ENCODE data around the gene CD300LD.
"Not testable (repeated sequence)": the region's sequence is repeated elsewhere in the genome, so short reads cannot be mapped to it uniquely, and the experiment has no call there.

CD300LD gene

GRCh38 chr17:74592087-74592990, at the start of gene CD300LD:
Gene CD300LD, minus strand, starts transcription at chr17:74592283. Its CDS starts 81 bp downstream, at chr17:74592202.
- no peak for DNase-seq (ENCODE audit: low read depth)

GRCh38 chr17:74641224-74641957, 49.3 kb upstream of the CD300LD start:
- no peak for DNase-seq (ENCODE audit: low read depth)

- no peak for DNase-seq (ENCODE audit: low read depth)
Measured at GRCh38 chr17:74639704-74640151, 47.6 kb upstream of the CD300LD start.

- DNase-seq (ENCODE audit: low read depth), result no peak
Measured at GRCh38 chr17:74637926-74638325, 45.8 kb upstream of the CD300LD start.

GRCh38 chr17:74637265-74637664, 45.2 kb upstream of the CD300LD start:
- DNase-seq (ENCODE audit: low read depth), result no peak

- not testable (repeated sequence) for DNase-seq (ENCODE audit: low read depth)
Measured at GRCh38 chr17:74636541-74637085, 44.5 kb upstream of the CD300LD start.

GRCh38 chr17:74635418-74635817, 43.3 kb upstream of the CD300LD start:
- DNase-seq (ENCODE audit: low read depth), result no peak

GRCh38 chr17:74633326-74633725, 41.2 kb upstream of the CD300LD start:
- no peak for DNase-seq (ENCODE audit: low read depth)

GRCh38 chr17:74632617-74633016, 40.5 kb upstream of the CD300LD start:
- no peak for DNase-seq (ENCODE audit: low read depth)

- no peak for DNase-seq (ENCODE audit: low read depth)
Measured at GRCh38 chr17:74631468-74632450, 39.7 kb upstream of the CD300LD start.

- not testable (repeated sequence) for DNase-seq (ENCODE audit: low read depth)
Measured at GRCh38 chr17:74630251-74630650, 38.2 kb upstream of the CD300LD start.

- no peak for DNase-seq (ENCODE audit: low read depth)
Measured at GRCh38 chr17:74625661-74626060, 33.6 kb upstream of the CD300LD start.

GRCh38 chr17:74624131-74624530, 32.0 kb upstream of the CD300LD start:
- DNase-seq (ENCODE audit: low read depth), result no peak

GRCh38 chr17:74623693-74624093, 31.6 kb upstream of the CD300LD start, which contains the start of gene CD300E:
Gene CD300E, minus strand, starts transcription at chr17:74623738. Its CDS starts 117 bp downstream, at chr17:74623621.
- DNase-seq (ENCODE audit: low read depth), result no peak

GRCh38 chr17:74619077-74619673, 27.1 kb upstream of the CD300LD start:
- no peak for DNase-seq (ENCODE audit: low read depth)

- no peak for DNase-seq (ENCODE audit: low read depth)
Measured at GRCh38 chr17:74618451-74618850, 26.4 kb upstream of the CD300LD start.

GRCh38 chr17:74616696-74617095, 24.6 kb upstream of the CD300LD start:
- DNase-seq (ENCODE audit: low read depth), result no peak

- DNase-seq (ENCODE audit: low read depth), result no peak
Measured at GRCh38 chr17:74612046-74612445, 20.0 kb upstream of the CD300LD start.

GRCh38 chr17:74610108-74610507, 18.0 kb upstream of the CD300LD start:
- DNase-seq (ENCODE audit: low read depth), result no peak

GRCh38 chr17:74608511-74608910, 16.4 kb upstream of the CD300LD start:
- no peak for DNase-seq (ENCODE audit: low read depth)

- no peak for DNase-seq (ENCODE audit: low read depth)
Measured at GRCh38 chr17:74607221-74607620, 15.1 kb upstream of the CD300LD start.

Data from stimulated activated CD8-positive, alpha-beta memory T cell treated with anti-CD3 and anti-CD28 coated beads, Interleukin-7, amount 100 ng/mL, for 24 hours (primary cell).